Ectodermal cell (in vitro differentiated cells): ENCODE results near the gene STRIP2.

ENCODE experiments used
- H3K27ac ChIP-seq: 2 replicates; pipeline ENCODE4 v1.7.0; 2013; ENCODE audit warnings: mild to moderate bottlenecking, low read depth, low read length; ENCODE audit not compliant: insufficient read depth, poor library complexity, severe bottlenecking
- H3K27me3 ChIP-seq: 2 replicates; pipeline ENCODE4 v1.7.0; 2013; ENCODE audit warnings: mild to moderate bottlenecking, low read length; ENCODE audit not compliant: insufficient read depth, control insufficient read depth, poor library complexity, severe bottlenecking
- H3K36me3 ChIP-seq: one replicate; pipeline ENCODE4 v1.7.0; 2013; ENCODE audit warnings: low read length; ENCODE audit not compliant: control insufficient read depth, insufficient read depth
- H3K4me1 ChIP-seq: one replicate; pipeline ENCODE4 v1.7.0; 2013; ENCODE audit warnings: low read length; ENCODE audit not compliant: control insufficient read depth, insufficient read depth
- H3K4me3 ChIP-seq: 2 replicates; pipeline ENCODE4 v1.7.0; 2013; ENCODE audit warnings: low read depth, low read length, control low read depth; ENCODE audit not compliant: insufficient read depth
- H3K9me3 ChIP-seq: 2 replicates; pipeline ENCODE4 v1.7.0; 2013; ENCODE audit warnings: mild to moderate bottlenecking, low read length, moderate library complexity; ENCODE audit not compliant: control insufficient read depth
- WGBS, 2 experiments: methylation state at CpG; one replicate each; pipeline ENCODE4 v1.1.7; 2013; ENCODE audit warnings: missing lambda C conversion rate in 2 of 2; 5-methylcytosine and 5-hydroxymethylcytosine counted together

Gene STRIP2

DNA sequence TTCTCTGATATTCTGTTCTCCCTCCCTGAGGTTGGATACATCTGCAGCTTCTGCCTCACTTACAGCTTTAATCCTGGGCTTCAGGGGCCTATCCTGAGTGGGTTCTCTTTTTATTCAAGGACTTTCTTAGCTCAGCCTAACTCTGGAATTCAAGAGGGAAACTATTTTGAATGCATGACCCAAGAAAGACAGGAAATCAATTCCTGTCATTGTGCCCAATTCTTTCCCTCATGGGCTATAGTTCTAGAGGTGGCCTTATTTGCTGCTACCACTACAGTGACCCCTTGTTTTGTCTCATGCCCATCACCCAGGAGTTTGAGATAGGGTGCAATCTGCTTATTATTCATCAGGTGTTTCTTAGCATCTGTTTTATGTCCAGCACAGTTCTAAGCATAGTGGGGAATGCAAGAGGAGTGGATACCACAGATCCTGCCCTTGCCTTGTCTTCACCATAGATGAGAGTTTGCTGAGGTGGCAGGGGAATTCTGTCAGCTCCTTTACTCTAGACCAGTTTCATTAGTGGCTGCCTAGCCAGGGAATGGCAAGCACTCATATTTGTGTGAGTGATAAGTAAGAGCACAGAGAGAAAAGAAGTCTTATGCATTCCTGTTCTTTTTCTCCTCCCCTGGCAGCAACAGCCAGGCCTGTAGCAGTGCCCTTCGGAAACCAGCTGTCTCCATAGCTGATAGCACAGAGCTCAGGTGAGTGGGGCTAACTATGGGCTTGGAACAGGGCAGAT, 19.4 kb downstream of the STRIP2 start:
- no peak overlapping the region for H3K27ac ChIP-seq
- H3K27me3 ChIP-seq, result no peaks in the 10 kb centered on the region
- peaks cover 17% of the 10 kb centered on the region for H3K36me3 ChIP-seq
- H3K4me1 ChIP-seq, result no peaks in the 10 kb centered on the region
- WGBS, 2 experiments, result 87 to 96% methylated on average over 1 of the region's 1 CpG
- H3K4me3 ChIP-seq, result no peak overlapping the region
- H3K9me3 ChIP-seq, result no peaks in the 10 kb centered on the region

DNA sequence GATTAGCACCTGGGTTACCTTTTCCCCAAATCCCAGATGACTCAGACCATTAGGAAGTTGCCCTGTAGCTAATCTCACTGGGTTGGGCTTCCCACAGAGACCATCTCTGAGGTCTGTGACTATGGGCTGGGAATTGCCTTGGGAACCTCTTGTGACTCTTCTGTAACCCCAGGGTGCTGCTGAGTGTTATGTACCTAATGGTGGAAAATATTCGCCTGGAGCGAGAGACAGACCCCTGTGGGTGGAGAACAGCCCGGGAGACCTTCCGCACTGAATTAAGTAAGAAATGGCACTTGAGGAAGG, 20.0 kb downstream of the STRIP2 start:
- Histone ChIP-seq H3K9me3 (no peaks in the 10 kb centered on the region), H3K4me1 (no peaks in the 10 kb centered on the region), H3K36me3 (peaks cover 17% of the 10 kb centered on the region), H3K4me3 (no peak overlapping the region), H3K27ac (no peak overlapping the region), H3K27me3 (no peaks in the 10 kb centered on the region)
- WGBS, 2 experiments, result 92 to 93% methylated on average over 4 of the region's 4 CpGs

DNA sequence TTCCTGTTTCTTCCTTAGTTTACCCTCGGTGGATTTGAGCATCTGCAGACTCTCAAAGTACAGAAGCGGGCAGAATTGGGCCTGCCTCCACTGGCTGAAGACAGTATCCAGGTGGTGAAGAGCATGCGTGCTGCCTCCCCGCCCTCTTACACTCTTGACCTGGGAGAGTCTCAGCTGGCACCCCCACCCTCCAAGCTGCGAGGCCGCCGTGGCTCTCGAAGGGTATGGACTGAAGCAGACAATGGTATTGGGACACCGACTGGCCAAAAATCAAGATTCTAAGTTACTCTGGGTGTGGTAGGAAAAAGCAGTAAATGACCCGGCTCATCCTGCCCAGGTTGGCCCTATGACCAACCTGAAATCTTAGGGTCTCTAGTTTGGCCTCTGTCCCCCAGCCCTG, 22.2 kb downstream of the STRIP2 start:
- Histone ChIP-seq H3K27ac (no peak overlapping the region), H3K36me3 (peaks cover 31% of the 10 kb centered on the region), H3K27me3 (no peaks in the 10 kb centered on the region), H3K4me1 (no peaks in the 10 kb centered on the region), H3K9me3 (no peaks in the 10 kb centered on the region), H3K4me3 (no peak overlapping the region)
- WGBS, 2 experiments, result 96% methylated on average over 10 of the region's 10 CpGs

DNA sequence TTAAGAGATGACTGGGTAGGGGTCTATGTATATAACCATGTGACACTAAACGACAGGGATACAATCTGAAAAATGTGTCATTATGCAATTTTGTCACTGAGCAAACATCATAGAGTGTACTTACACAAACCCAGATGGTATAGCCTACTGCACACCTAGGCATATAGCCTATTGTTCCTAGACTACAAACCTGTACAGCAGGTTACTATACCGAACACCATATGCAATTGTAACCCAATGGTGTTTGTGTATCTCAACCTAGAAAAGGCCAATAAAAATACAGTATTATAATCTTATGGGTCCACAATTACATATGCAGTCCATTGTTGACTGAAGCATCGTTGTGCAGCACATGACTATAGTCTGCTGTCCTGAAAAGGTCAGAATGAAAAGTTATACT, 22.9 kb downstream of the STRIP2 start:
- Histone ChIP-seq H3K4me3 (no peak overlapping the region), H3K27me3 (no peaks in the 10 kb centered on the region), H3K9me3 (no peaks in the 10 kb centered on the region), H3K27ac (no peak overlapping the region), H3K36me3 (peaks cover 36% of the 10 kb centered on the region), H3K4me1 (no peaks in the 10 kb centered on the region)
- 92 to 97% methylated on average over 3 of the region's 3 CpGs for WGBS, 2 experiments

DNA sequence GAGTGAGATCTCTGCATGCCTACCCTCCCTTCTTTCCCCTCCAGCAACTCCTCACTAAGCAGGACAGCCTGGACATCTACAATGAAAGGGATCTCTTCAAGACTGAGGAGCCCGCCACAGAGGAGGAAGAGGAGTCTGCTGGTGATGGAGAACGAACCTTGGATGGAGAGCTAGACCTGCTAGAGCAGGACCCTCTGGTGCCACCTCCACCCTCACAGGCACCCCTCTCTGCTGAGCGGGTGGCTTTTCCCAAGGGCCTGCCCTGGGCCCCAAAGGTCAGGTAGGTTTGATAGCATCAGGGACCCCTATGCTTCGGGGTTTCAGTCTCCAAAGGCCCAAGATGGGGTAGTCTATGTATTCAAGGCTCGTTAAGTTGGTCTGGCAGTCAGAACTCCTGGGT, 23.9 kb downstream of the STRIP2 start:
- Histone ChIP-seq H3K9me3 (no peaks in the 10 kb centered on the region), H3K4me1 (no peaks in the 10 kb centered on the region), H3K4me3 (no peak overlapping the region), H3K27me3 (no peaks in the 10 kb centered on the region), H3K36me3 (peaks cover 39% of the 10 kb centered on the region), H3K27ac (no peak overlapping the region)
- 92 to 95% methylated on average over 5 of the region's 5 CpGs for WGBS, 2 experiments

DNA sequence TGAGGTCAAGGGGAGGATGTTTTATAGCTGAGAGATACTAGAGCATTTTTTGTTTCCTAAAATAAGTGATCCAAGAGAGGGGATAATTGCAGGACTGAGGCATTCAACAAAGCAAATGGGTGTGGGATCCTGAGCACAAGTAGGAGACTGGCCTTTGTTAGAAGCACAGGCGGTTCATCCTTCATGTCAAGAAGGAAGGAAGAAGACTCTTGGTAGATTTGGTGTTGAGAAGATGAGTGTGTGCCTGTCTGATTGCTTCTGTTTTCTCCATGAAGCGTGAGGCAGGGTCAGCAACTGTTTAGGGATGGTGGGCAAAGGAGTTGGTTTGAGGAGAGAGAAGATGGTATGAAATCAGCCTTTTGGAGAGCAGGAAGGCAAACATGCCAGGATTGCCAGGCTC, 27.6 kb downstream of the STRIP2 start:
- no peak overlapping the region for H3K4me3 ChIP-seq
- H3K36me3 ChIP-seq, result peaks cover 37% of the 10 kb centered on the region
- no peak overlapping the region for H3K27ac ChIP-seq
- no peaks in the 10 kb centered on the region for H3K4me1 ChIP-seq
- WGBS, 2 experiments, result 95% methylated on average over 2 of the region's 2 CpGs
- H3K27me3 ChIP-seq, result no peaks in the 10 kb centered on the region
- H3K9me3 ChIP-seq, result no peaks in the 10 kb centered on the region

DNA sequence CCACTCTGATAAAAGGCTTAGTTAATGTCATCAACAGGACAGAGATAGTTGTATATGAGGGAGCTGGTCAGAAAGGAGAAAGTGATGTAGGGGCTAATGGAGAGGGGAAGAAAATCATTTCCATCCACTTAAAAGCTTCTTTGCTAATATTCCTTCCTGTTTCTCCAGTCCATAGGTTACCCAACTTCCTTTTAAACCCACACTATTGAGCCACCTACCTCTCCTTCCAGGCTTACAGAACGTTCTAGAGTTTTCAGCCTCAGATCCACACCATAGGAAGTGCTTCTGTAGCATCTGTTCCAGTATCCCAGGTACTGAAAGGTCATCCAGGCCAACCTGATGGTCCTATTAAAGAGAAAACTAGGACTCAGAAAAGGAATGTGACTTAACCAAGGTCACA, 28.2 kb downstream of the STRIP2 start:
- Histone ChIP-seq H3K27ac (no peak overlapping the region), H3K4me3 (no peak overlapping the region), H3K36me3 (peaks cover 33% of the 10 kb centered on the region), H3K27me3 (no peaks in the 10 kb centered on the region), H3K4me1 (no peaks in the 10 kb centered on the region), H3K9me3 (no peaks in the 10 kb centered on the region)
- WGBS, 2 experiments, result 77 to 80% methylated on average over 1 of the region's 1 CpG

DNA sequence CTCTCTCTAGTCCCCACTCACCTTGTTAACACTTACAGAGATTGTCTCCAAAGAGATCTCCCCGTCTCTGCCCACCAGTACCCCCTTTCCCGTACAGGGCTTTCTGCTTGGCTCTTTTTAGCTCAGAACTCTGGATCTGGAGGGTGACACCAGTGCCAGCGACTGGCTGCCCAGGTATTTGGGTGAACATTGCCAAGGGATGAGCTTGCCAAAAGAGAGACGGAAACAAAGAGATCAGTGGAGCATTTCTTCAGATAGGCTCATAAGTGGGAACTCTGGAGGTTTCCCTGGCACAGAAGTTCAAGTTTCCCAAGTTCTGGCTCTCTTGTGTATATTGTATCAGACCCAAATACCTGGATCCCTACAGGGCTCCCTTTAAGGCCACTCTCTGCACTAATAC, 30.0 kb downstream of the STRIP2 start:
- Histone ChIP-seq H3K4me1 (no peaks in the 10 kb centered on the region), H3K36me3 (peaks cover 34% of the 10 kb centered on the region), H3K27me3 (no peaks in the 10 kb centered on the region), H3K27ac (no peak overlapping the region), H3K4me3 (no peak overlapping the region), H3K9me3 (no peaks in the 10 kb centered on the region)
- WGBS, 2 experiments, result 95 to 97% methylated on average over 4 of the region's 4 CpGs

DNA sequence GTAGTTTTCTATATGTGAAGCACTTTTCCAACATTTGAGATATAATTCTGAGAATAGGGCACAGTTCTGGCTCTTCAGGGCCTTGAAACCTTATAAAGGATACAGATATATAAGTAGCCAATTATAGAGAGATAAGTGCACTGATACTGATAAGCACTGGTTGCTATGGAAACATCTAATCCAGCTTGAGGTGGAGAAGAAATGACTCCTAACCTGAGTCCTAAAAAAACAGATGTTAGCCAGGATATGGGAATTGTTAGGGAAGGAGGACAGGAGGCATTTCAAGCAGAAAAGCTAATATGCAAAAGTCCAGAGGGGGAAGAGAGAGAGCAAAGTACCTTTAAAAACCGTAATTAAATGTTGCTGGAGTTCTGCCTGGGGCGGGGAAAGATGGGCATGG, 30.8 kb downstream of the STRIP2 start:
- WGBS, 2 experiments, result 88 to 95% methylated on average over 2 of the region's 2 CpGs
- no peaks in the 10 kb centered on the region for H3K27me3 ChIP-seq
- peaks cover 26% of the 10 kb centered on the region for H3K36me3 ChIP-seq
- H3K9me3 ChIP-seq, result no peaks in the 10 kb centered on the region
- H3K4me1 ChIP-seq, result no peaks in the 10 kb centered on the region
- H3K27ac ChIP-seq, result no peak overlapping the region
- H3K4me3 ChIP-seq, result no peak overlapping the region

DNA sequence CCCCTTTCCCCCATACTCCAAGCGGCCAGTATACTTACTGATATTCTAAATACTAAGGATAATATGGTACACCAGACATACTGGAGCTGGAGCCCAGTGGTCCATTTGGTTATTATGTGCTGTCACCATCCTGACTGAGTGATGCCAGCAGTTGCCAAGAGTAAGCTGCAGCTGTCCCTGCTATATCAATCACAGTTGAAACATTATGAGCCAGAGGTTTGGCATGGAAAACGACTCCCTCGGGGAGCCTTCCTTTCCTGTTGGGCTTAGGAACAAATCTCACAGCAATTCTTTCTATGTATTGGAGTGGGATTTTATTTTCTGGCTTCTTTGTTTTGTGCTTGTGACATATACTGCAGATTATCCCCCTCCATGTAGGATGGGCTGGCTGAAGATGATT, 32.6 kb downstream of the STRIP2 start:
- WGBS, 2 experiments, result 92 to 100% methylated on average over 2 to 3 of the region's 3 CpGs
- Histone ChIP-seq H3K4me1 (no peaks in the 10 kb centered on the region), H3K27ac (no peak overlapping the region), H3K36me3 (peaks cover 16% of the 10 kb centered on the region), H3K27me3 (no peaks in the 10 kb centered on the region), H3K9me3 (no peaks in the 10 kb centered on the region), H3K4me3 (no peak overlapping the region)

DNA sequence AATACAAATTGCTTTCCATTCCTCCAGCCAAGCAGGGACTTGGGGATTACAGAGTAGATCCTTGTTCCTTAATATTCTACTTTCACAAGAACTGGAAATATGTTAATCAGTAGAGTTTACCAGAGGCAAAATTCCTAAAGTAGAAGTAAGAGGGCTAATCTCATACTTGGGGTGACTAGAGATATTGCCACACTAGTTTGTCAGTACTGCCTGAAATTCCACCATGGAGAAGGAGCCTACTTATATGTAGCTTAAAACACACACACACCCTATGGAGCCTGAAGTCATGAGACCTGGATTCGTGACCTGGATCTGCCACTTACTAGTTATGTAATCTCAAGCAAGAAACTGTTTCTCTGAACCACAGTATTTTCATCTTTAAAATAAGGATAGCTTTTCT, 33.9 kb downstream of the STRIP2 start:
- Histone ChIP-seq H3K9me3 (no peaks in the 10 kb centered on the region), H3K4me3 (no peak overlapping the region), H3K27ac (no peak overlapping the region), H3K36me3 (peaks cover 7% of the 10 kb centered on the region), H3K27me3 (no peaks in the 10 kb centered on the region), H3K4me1 (no peaks in the 10 kb centered on the region)
- WGBS, 2 experiments, result 89 to 100% methylated on average over 1 of the region's 1 CpG
